GM23338 (cell line): ENCODE measurements around the gene UBE2G1. TPM values are rescaled to one million over a fixed set of nuclear protein-coding genes. Genes with fewer than 3 reads are reported as not detected.

Experiments used
- polyA plus RNA-seq: library from polyadenylated mRNA; unstranded; fragments of >200 nt; fragmentation: Nextera tagmentation; extraction: Ambion mirVana; gene quantifications from 2 replicates; pipeline ENCODE4 v1.2.1, GENCODE V29; 2016
- small RNA-seq: library from RNA; depleted of rRNA; stranded (forward); fragments of <200 nt; gene quantifications from one replicate; pipeline ENCODE3, GENCODE V24; 2014; ENCODE audit warnings: low replicate concordance
- total RNA-seq: library from RNA; depleted of rRNA; stranded (reverse); fragments of >200 nt; shearing (Covaris generic); gene quantifications from 2 replicates; pipeline ENCODE4 v1.2.3, GENCODE V29; 2014; rRNA removed

UBE2G1 gene
- total and polyA plus RNA-seq, 2 experiments from 2014 or later = 71.9 to 145 TPM

Small RNA genes lying within 50 kb of the gene (small RNA-seq; reads per million reads assigned to genes)
- not detected for gene RN7SL774P

Other genes starting within 250 kb of the UBE2G1 start
- gene ZZEF1, start 223.6 kb downstream of the UBE2G1 start, total RNA-seq = 20.0 and 23.6 TPM in 2 replicates
- 1.8 and 2.5 TPM in 2 replicates for gene ZZEF1, start 223.6 kb downstream of the UBE2G1 start, polyA plus RNA-seq
- 8.6 and 11.8 TPM in 2 replicates for gene CYB5D2, start 223.5 kb downstream of the UBE2G1 start, total RNA-seq
- 4.7 and 4.8 TPM in 2 replicates for gene CYB5D2, start 223.5 kb downstream of the UBE2G1 start, polyA plus RNA-seq
- gene ANKFY1, start 102.7 kb downstream of the UBE2G1 start, total RNA-seq = 44.4 and 55.2 TPM in 2 replicates
- gene ANKFY1, start 102.7 kb downstream of the UBE2G1 start, polyA plus RNA-seq = 12.1 and 12.9 TPM in 2 replicates
- not detected in 2 replicates for gene SPNS3, start 67.3 kb upstream of the UBE2G1 start, total RNA-seq
- not detected in 2 replicates for gene SPNS3, start 67.3 kb upstream of the UBE2G1 start, polyA plus RNA-seq
- gene SPNS2, start 132.2 kb upstream of the UBE2G1 start, total RNA-seq = 0.78 and 2.3 TPM in 2 replicates
- gene SPNS2, start 132.2 kb upstream of the UBE2G1 start, polyA plus RNA-seq = 1.4 and 1.7 TPM in 2 replicates
- gene MYBBP1A, start 188.7 kb upstream of the UBE2G1 start, total RNA-seq = 169 and 213 TPM in 2 replicates
- gene MYBBP1A, start 188.7 kb upstream of the UBE2G1 start, polyA plus RNA-seq = 66.4 and 70.7 TPM in 2 replicates
- gene GGT6, start 193.9 kb upstream of the UBE2G1 start, total RNA-seq = 0.24 TPM in 1 of 2 replicates, not detected in the other
- gene GGT6, start 193.9 kb upstream of the UBE2G1 start, polyA plus RNA-seq = 0.12 TPM in 1 of 2 replicates, not detected in the other
- gene SMTNL2, start 217.9 kb upstream of the UBE2G1 start, total RNA-seq = 1.7 and 4.3 TPM in 2 replicates
- 1.3 and 3.1 TPM in 2 replicates for gene SMTNL2, start 217.9 kb upstream of the UBE2G1 start, polyA plus RNA-seq